HL-60/S4 treated with retinoic acid at 250 ng/mL for 4 days and 3 days (cell line): Measurements from ENCODE around the gene CNTNAP2.
"Not testable (repeated sequence)": the region's sequence is repeated elsewhere in the genome, so short reads cannot be mapped to it uniquely, and the experiment has no call there.

Experiments
- in situ Hi-C: fragments of 300-500 bp; cut with MboI; formaldehyde crosslinking; loops from 2 replicates; pipeline ENCODE4 v1.7.0; 2022; ENCODE audit warnings: low sequenced_read_pairs

Gene CNTNAP2

DNA sequence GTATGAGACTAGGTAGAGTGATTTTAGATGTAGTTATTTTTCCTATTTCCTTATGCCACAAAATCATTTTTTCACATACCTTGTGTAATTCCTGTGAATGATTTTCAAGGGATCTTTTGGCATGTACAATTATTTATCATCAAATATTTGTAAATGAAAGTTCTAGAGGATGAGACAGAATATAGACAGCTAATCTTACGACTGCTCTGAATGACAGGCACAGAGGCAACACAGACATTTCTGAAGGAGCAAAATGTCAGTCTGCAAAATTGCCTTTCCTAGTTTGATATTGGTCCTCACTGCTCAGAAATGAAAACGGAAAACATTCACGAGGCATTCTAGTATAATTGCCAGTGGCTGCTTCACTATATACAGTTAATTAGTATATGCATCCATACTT lies 1663.3 kb downstream of the CNTNAP2 start:
- in situ Hi-C loops = no loop called here

DNA sequence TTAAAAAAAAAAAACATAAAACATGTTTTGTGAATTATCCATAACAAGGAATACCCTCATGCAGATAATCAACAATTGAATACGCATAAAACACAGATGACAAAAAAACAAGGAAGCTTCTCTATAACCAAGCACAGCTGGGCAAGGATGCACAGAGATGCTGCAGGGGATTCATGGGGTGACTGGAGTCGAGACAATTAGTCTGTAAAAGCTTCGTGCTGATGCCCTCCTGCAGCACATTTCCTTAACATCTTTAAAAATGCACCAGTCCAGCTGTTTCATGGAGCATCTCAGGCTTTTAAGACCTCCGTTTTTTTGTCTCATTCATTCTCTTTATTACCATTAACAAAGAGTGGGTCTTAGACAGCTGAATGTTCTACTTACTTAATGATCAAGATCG lies 1680.0 kb downstream of the CNTNAP2 start:
- in situ Hi-C loops = no loop called here

DNA sequence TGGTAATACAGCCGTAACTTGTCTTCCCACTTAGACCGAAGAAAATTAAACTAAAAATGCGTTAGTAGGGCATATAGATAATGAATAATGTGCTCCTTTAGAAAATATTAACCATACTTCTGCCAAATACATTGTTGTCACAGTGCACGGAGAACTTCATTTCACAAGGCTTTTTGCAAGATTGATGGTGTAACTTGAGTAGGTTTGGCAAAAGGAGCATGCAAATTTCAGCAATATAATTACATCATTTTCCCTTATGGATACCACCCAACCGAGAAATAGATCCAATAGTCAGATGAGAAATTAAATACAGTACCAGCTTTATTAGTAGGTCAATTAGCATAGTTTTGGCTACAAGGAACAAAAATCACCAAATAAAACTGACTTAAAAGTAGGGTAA lies 1681.4 kb downstream of the CNTNAP2 start:
- in situ Hi-C loops = no loop called here

DNA sequence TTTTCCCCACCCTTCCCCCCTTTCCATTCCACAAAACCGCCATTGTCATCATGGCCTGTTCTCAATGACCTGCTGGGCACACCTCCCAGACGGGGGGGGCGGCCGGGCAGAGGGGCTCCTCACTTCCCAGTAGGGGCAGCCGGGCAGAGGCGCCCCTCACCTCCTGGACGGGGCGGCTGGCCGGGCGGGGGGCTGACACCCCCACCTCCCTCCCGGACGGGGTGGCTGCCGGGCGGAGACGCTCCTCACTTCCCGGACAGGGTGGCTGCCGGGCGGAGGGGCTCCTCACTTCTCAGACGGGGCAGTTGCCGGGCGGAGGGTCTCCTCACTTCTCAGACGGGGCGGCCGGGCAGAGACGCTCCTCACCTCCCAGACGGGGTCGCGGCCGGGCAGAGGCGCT lies 1685.2 kb downstream of the CNTNAP2 start:
- in situ Hi-C loops = not testable (repeated sequence)

DNA sequence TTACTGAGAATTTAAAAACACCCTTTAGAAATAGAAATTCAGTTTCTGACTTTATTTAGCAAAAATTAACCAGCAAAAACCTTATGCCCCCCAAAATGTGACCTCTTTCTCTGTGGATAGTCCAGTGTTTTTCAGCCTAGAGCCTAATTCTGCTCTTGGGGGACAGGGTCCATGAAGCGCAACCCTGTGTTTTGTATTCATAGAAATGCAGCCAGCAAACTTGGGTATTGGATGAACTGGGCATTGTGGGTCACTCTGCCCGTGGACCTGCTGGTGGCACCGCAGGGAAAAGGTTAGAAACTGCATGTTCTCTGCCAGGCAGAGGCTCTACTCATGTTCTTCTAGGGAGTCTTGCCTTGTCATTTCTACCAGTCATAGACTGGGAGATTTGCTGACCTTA lies 1686.5 kb downstream of the CNTNAP2 start:
- in situ Hi-C loops = no loop called here

DNA sequence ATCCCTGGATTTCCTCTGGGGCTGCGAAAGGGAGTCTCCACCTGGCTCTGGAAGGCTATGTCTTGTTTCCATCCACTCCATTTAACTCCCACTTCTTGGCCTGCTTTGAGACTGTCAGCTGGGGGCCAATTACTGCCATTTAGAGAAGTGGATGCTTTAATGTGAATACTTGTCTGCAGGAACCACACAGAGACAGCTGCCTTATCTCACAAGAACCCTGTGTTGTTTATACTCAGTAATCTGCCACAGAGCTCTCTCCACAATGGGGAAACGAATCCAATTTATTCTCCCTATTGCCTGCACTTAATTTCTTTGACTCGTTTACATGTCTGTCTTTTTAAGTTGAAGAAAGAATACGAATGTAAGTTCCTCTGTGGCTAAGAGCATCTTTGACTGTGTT lies 1687.0 kb downstream of the CNTNAP2 start:
- in situ Hi-C loops = no loop called here

DNA sequence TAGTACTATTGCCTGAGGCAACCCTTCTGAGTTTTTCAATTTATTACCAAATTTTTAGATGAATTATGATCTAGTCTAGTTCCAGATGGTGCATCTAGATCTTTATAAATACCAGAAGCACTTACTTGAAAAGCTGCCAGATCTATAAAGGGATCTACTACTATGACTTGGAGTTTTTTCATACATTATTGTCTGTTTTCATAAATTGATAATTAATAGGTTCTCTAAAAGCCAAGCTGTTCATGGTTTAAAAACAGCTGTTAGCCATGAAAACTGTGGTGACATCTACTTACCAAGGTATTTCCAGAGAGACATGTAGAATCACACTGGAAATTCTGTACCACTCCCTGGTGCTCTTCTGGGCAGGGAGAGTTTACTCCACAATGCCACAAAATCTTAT lies 1687.4 kb downstream of the CNTNAP2 start:
- in situ Hi-C loops = no loop called here

DNA sequence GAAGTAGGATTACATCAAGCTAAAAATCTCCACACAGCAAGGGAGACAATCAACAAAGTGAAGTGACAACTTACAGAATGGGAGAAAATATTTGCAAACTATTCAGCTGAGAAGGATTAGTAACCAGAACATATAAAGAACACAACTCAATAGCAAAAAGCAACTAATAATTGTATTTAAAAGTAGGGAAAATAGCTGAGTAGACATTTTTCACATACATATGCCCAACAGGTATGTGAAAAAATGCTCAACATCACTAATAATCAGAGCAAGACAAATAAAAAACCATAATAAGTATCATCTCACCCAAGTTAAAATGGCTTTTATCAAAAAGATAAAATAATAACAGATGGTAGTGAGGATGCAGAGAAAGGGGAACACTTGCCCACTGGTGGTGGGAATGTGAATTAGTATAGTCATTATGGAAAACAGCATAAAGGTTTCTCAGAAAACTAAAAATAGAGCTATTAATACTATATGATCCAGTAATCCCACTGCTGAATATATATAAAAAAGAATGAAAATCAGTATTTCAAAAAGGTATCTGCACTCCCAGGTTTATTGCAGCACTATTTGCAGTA lies 1689.5 kb downstream of the CNTNAP2 start:
- in situ Hi-C loops = no loop called here

DNA sequence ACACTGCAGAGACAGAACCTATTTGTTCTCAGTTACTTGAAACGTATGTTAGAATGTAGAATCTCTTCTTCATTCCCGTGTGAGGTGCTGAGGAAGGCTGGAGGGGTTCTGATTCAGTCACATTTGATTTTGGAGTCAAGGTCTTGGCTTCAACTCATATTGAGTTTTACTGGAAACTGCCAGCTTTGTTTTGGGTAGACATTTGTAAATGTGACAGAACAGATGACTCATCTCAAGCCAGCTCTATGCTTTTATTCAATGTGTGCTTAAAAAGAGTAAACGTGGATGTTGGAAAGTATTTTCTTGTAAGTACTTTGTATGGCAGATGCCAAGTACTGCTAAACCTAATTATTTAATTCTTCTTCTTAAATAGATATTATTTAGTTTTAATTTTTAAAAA lies 1693.2 kb downstream of the CNTNAP2 start:
- in situ Hi-C loops = no loop called here

DNA sequence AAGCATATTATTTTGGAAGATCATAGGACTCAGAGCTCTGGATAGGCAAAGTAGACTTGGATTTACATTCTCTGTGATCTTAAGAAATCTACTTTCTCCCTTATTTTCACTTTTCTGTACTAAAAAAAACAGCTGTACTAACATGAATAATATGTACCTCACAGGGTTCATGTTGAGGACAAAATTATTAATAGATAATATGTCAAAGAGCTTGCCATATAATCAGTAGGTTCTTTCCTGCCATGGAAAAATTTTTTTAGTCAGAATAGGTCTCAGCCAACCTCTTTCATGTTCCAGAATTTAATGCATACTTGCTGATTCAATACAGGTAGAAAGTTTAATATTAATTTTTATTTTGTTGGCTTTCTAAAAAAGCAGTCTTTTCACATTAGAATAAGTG lies 1693.7 kb downstream of the CNTNAP2 start:
- in situ Hi-C loops = no loop called here

DNA sequence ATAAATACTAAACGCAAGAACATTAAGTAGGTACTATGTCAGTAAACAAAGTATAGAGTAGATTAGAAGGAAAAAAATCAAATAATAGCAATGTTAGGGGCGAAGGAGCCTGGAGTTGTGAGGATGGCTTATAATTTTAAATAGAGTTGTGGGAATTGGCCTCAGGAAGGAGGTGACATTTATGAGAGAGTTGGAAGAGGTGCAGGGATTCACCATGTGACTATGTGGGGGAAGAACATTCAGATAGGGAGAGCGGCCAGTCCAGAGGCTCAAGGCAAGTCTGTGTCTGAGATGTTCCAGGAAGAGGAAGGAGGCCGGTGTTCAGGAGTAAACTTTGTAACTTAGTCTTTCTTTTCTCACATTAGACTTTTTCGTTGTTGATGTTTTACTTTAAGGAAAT lies 1695.3 kb downstream of the CNTNAP2 start:
- in situ Hi-C loops = no loop called here

DNA sequence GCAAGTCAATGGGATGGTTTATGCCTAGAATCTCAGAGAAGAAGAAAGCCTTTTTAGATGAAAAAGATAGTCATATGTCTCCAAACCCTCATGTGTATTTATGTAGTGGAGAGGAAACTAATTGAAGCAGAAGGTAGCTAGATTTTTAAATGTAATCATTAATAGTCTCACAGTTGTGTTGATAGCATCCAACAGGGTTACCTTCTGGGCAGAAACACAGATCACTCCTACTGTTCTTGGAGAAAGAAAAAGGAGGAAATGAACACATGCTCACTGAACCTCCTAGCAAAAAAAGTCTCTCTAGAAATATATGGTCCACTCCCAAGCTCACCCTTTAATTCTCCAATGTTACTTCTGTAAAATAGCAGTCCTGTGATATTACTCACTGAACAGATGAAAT lies 1696.7 kb downstream of the CNTNAP2 start:
- in situ Hi-C loops = no loop called here

DNA sequence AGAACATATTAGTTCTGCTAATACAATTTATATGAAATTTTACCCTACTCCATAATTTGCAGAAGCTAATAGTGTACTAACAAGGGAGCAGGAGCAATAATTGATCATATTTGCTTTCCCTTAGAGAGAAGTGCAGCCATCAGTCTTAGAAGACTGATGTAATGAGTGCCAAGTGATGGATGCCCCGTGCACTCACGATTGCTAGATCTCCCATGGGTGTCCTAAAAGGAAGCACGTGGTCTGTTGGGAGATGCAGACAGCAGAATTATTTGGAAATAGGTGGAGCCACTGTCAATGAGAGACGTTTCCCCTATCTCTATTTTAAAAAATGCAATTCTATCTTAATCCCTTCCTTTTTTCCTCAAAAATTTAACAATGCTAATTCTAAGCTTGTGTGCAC lies 1701.7 kb downstream of the CNTNAP2 start:
- in situ Hi-C loops = no loop called here

DNA sequence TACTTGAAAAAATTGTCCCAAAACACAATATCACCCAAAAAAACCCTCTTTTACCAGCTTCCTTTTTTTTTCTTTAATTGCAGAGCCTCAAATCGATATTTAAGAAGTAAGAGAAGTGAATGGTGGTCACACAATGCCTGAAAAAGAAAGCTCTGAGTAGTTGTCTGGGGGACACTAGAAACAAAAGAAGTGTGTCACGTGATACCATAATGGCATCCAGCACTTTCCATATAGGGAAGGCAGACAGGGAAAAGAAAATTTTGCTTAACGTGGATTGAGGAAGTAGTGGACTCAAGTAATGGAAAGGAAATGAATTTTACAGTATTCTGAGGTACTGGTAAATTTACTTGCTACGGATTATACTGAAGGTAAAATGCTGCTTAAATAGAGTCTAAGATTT lies 1708.1 kb downstream of the CNTNAP2 start:
- in situ Hi-C loops = no loop called here

DNA sequence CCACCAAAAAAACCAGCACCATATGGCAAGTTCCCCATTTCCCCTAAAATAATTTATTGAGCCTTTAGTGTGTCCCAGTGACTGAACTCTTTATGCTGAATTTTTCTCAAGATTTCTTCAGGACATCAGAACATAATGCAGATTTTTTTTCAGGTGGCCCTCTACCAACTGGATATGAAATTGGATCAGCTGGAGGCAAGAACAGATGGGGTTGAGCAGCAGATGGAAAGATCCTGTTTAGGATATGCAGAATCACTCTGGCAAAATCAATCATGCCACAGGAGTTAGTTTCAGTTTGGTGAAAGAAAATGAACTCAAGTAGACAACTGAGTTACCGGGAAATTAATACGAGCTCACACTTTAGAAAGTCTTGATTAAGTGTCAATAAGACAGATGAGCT lies 1712.4 kb downstream of the CNTNAP2 start:
- in situ Hi-C loops = no loop called here

DNA sequence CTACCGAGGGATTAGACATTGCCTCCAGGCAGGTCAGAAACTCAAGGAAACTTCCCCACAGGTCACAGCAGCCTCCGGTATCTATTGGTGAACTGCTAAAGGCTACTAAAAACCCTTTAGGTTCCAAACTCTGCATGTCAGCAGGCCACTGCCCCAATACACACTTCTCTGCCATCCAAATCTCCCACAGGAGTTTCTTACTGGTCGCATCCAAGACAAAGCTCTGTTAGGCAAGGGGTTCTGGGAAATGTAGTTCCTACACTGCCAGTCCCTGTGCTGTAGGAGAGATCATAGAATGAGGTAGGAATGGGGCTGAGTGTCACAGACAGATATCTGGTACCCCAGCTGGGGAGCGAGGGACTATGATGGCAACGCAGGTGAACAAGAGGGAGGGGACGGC lies 1717.0 kb downstream of the CNTNAP2 start:
- in situ Hi-C loops = no loop called here

DNA sequence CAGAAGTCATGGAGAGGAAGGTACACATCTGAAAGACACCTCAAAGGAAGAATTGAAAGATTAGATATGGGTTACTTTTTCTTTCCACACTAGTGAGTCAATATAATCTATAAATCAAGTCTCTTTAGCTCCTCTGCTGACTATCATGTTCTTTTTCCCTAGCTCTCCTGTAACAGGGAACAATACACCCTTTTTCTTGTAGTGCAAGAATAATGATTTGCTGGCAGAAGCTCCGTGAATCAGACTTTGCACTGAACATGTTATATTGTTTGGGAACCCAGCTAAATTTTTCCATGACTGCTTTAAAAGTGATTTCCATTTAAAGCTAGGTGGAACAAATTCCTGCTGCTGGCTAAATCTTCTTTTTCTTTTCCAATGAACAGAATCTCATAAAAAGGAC lies 1717.4 kb downstream of the CNTNAP2 start:
- in situ Hi-C loops = no loop called here

DNA sequence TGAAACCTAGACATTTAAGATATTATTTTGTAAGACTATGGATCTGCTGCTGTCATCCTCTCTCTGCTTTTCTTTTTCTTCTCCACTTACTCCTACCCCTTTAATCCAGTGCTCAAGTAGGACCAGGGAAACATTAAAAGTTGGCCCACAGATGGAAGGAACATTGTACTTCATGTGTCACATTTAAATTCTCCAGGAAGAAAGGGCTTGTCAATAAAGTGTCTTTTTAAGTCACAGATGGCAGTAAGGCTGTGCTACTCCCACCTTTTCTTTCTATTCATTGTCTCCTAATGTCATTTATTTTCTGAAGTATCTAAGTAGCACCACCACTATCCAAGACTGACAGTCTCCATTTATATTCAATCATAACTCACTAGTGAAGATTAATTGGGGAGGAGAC lies 1736.2 kb downstream of the CNTNAP2 start:
- in situ Hi-C loops = no loop called here

DNA sequence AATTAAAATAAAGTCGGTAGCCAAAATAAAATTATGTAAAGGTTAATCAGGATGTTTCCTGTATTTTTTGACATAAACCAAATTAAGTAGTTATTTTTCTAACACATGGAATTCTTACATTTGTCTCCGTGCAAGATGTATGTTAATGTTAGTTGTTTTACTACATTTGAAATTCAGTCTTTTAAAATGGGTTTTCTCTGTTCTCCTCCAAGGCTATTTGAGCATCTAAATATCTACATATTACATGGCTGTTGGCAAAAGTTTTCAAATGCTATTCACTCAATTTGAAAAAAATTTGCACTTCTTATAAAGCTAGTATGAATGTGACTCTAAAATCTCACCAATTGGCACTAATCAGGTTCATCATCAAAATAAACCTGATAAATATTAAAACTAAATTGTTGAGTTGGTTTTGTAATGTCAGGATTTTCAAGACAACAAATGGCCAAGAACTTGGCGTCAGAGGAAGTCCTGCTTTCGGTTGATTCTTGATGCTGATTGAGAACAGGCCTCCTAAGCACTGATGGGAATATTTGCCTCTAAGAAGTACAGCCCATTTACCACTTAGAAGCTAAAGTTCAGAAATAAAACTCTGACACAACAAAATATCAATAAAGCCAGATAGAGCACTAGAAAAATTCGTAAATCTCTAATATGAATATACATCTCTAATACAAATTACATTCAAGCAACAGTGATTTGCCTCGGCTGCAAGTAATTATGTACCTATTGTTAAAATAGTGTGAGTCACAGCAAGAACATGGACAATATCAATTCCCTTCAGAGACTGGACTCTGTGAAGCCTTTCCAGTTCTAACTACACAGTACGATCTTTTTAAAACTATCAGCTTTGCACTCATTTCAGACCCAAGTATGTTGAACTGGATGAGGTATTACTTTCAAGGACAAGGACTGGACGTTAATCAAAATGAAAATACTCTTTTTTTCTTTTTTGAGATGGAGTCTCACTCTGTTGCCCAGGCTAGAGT lies 1740.8 kb downstream of the CNTNAP2 start:
- in situ Hi-C loops = no loop called here

DNA sequence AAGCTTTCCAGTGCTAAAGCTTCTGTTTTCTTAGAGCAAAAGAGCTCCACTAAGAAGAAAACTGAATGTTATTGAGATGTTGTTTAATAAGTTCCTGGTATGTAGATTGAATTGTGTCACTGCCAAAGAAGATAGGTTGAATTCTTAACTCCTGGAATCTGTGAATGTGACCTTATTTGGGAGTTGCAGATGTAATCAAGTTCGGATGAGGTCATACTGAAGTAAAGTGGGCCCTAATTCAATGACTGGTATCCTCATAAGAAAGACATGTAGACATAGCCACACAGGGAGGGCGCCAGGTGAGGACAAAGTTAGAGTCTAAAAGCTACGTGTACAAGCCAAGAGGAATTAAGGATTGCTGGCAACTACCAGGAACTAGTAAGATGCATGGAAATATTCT lies 1741.8 kb downstream of the CNTNAP2 start:
- in situ Hi-C loops = no loop called here

DNA sequence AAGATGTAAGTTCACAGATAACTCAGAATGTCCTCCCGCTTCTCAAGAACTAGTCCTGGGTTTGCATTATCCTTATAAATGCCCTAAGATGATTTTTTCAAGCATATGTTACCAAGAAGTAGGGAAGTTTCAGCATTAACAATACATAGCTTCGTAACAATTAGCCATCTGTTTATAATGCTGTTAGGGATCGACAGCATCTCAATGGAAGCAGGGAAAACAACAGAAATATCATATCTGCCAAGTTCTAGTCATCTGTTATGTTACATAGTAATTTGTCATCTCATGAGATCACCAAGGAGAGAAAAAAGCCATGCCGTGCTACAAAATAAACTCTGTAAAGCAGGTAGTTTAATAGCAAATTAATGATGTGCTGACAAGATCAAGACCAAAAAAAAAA lies 1742.4 kb downstream of the CNTNAP2 start:
- in situ Hi-C loops = no loop called here

DNA sequence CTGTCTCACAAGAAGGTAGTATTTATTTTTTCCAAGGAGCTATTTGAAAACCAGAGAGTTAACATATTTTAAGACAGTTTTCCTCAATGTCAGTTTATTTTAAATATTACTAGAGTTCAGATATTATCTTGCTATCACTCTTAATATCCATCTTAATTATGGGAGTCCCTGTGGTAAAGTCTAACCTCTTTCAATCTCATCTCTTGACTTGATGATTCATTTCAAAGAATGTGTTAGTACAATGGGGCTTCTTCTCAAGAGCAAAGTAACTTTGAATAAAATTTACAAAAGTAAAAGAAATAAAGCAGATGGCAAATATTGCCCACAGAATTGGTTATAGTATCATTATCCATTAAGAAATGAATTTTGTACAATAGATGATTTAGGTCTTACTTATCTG lies 1742.9 kb downstream of the CNTNAP2 start:
- in situ Hi-C loops = no loop called here
